Activated T-cell treated with anti-CD3 and anti-CD28 coated beads, Interleukin-2, amount 50 U/mL, for 48 hours (primary cell): ENCODE results near the gene TNS4.
A peak's percentile ranks its signal among the peaks of the same experiment; 100 is the strongest.

ENCODE experiments used
- DNase-seq, 2 experiments: peaks; one replicate each; pipeline ENCODE4 v3.0.0-alpha.2; 2020

The TNS4 gene

DNA sequence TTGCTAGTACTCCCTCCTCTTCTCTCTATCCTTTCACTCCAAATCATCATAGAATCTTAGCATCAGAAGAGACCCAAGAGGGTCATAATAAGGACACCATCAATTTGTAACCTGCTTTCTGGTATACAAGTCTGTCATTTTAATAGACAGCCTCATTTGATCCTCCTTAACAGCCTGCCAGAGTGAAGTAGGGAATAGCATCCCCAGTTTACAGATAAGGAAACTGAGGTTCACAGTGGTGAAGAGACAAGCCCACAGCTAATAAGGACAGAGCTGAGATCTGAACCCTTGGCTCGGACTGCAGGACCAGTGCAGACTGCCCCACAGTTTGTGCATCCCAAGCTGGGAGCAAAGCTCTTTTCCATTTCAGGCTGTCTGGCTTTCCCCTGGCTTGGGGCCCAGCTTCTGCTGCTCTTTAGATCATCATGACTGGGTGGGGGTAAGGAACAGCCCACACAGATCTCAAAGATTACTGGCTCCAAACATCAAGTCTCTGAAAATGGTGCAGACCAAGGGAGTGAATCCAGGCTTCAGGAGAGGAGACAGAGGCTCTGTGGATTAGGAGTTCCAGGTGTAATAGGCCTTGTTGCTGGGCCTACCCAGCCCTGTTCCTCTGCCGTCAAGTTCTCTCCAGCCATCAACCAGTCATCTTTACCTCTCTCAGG, 68.4 kb downstream of the TNS4 start:
- no peak for DNase-seq

DNA sequence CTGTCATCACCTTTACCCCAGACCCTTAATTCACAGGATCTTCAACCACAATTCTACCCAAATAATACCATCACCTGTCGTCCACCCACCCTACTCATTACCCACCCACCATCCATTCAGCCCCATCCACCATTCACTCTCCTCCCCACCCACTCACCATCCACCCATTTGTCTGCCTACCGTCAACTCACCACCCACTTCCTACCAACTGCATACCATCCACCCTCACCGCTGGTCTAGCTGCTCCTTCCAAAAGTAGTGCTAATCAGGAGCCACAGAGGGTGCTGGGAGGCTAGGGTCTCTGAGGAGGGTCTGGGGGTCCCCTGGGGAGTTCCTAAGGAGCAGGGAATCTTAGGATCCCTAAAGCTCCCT, 70.2 kb downstream of the TNS4 start:
- peak; percentile 6 to 12 for DNase-seq

DNA sequence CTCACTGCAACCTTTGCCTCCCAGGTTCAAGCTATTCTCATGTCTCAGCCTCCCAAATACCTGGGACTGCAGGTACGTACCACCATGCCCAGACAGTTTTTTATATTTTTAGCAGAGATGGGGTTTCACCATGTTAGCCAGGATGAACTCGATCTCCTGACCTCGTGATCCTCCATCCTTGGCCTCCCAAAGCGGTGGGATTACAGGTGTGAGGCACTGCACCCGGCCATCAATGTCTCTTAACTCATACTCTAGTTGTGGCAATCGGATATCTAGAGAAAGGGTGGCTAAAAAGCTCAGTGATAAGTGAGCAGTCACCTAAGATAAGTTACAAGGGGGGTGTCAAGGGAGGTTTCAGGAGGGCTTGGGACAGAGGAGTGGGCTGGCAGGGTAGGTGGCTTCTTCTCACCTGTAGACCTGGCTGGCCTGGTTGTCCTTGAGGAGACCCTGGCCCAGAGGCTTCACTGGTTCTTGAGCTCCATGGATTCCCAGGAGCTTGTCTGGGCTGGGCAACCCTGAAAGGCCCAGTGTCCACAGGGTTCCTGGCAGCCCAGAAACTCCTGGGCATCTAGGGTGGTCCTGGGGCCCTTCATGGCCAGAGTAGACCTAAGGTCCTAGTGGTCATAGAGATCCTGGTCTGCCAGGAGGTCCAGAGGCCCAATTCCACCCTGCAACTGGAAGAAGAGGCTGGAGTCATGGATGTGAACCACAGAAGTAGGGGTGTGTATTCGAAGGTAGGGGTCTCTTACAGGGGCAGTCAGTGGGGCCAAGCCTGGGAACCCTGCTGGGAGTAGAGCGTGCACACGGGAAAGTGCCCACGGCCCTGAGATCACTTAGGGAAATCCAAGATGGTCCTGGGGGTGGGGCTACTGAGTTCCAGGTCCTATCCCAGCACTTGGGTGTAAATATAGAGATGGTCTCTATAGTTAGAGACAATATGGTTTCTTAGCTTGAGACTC, 70.9 kb downstream of the TNS4 start:
- peak; percentile 9 to 10 for DNase-seq

DNA sequence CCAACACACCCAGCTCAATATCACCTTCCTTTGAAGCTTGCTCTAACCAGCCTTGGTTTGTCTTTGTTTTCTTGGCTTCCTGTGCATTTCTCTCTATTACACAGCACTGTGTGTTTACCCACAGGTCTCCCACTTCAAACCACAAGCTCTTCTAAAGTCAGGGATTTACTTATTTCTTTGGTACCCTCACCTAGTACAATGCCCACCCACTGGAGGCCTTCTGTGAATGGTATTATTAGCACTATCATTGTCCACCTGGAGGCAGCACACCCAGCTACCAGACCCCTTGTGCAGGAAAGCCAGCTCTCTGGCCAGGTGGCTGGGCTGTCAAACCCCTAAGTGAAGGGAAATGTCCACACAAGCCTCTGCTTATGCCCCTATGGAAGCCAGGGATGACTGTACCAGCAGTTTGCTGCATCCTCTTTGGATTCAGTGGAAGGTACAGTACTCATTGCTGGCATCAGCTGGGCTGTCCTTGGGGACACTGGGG, 74.4 kb downstream of the TNS4 start:
- DNase-seq, result peak; percentile 41 to 44
